H1 (cell line): Measurements from ENCODE around the gene WNT2. TPM values are rescaled to one million over a fixed set of nuclear protein-coding genes. Genes with fewer than 3 reads are reported as not detected.

ENCODE experiments used
- CTCF ChIA-PET: fragments of 300-600 bp; sonication (Branson Sonifier 250); formaldehyde crosslinking; loops from one replicate; lab custom pipeline; 2021; ENCODE audit not compliant: partially characterized antibody; lab: Charles Lee
- POLR2A ChIA-PET: fragments of 300-600 bp; sonication (Branson Sonifier 250); formaldehyde crosslinking; loops from one replicate; lab custom pipeline; 2021; ENCODE audit warnings: inconsistent platforms; ENCODE audit not compliant: partially characterized antibody; lab: Charles Lee
- DNase-seq, 2 experiments: peaks; one replicate each; pipeline versions ENCODE4 v3.0.0 to v3.0.0-alpha.2; 2010 to 2022; ENCODE audit warnings: low spot score in 2 of 2, low read depth in 1 of 2, mixed read lengths in 1 of 2
- FAIRE-seq: peaks from 2 replicates; lab custom pipeline; 2011; peaks lifted over from hg19 to GRCh38; lab: Jason Lieb, UNC
- H2AFZ ChIP-seq: 2 replicates; pipeline ENCODE4 v1.8.1; 2012; ENCODE audit warnings: low read length, inconsistent platforms
- H2AK5ac ChIP-seq: 2 replicates; pipeline ENCODE4 v1.6.1; 2013; ENCODE audit warnings: low read depth, low read length
- H2BK120ac ChIP-seq: replicated peaks from 2 replicates; pipeline ENCODE3; 2013; ENCODE audit warnings: low read depth, low read length, inconsistent platforms
- H2BK12ac ChIP-seq: 2 replicates; pipeline ENCODE4 v1.6.1; 2013; ENCODE audit warnings: low read depth, low read length
- H2BK15ac ChIP-seq: 2 replicates; pipeline ENCODE4 v1.6.1; 2013; ENCODE audit warnings: low read length
- H2BK20ac ChIP-seq: 2 replicates; pipeline ENCODE4 v1.6.1; 2013; ENCODE audit warnings: low read length
- H2BK5ac ChIP-seq: 2 replicates; pipeline ENCODE4 v1.6.1; 2013; ENCODE audit warnings: low read depth, low read length
- H3K14ac ChIP-seq: 2 replicates; pipeline ENCODE4 v1.6.1; 2013; ENCODE audit warnings: inconsistent platforms; ENCODE audit not compliant: insufficient read length
- H3K18ac ChIP-seq: 2 replicates; pipeline ENCODE4 v1.6.1; 2013; ENCODE audit warnings: low read length; ENCODE audit errors: extremely low read depth
- H3K23ac ChIP-seq: 2 replicates; pipeline ENCODE4 v1.6.1; 2013; ENCODE audit warnings: inconsistent platforms; ENCODE audit not compliant: insufficient read length
- H3K23me2 ChIP-seq: 2 replicates; pipeline ENCODE4 v1.6.1; 2013; ENCODE audit warnings: low read depth, low read length
- H3K27ac ChIP-seq: 2 replicates; pipeline ENCODE4 v1.6.1; 2011; ENCODE audit warnings: low read depth, low read length, inconsistent platforms
- H3K27me3 ChIP-seq, 4 experiments: replicated peaks in 1 of 4; 1 replicate in 1 of 4; 2 replicates in 3 of 4; pipeline versions ENCODE4 v1.6.1 to v1.8.1; 2011 to 2013; ENCODE audit warnings: low read length in 3 of 4, mild to moderate bottlenecking in 3 of 4, inconsistent platforms in 2 of 4, mixed read lengths in 2 of 4, moderate library complexity in 1 of 4; ENCODE audit not compliant: control insufficient read depth in 3 of 4, insufficient read depth in 3 of 4; ENCODE audit errors: extremely low read depth in 1 of 4
- H3K36me3 ChIP-seq, 4 experiments: 2 replicates each; pipeline versions ENCODE4 v1.6.1 to v1.8.1; 2011 to 2013; ENCODE audit warnings: mild to moderate bottlenecking in 4 of 4, low read length in 3 of 4, moderate library complexity in 2 of 4, control low read depth in 1 of 4, inconsistent platforms in 1 of 4; ENCODE audit not compliant: insufficient read depth in 4 of 4, control insufficient read depth in 2 of 4
- H3K4ac ChIP-seq: replicated peaks from 2 replicates; pipeline ENCODE3; 2013; ENCODE audit warnings: low read length, low read depth, mixed read lengths, inconsistent platforms; ENCODE audit not compliant: insufficient read length
- H3K4me1 ChIP-seq, 4 experiments: replicated peaks in 1 of 4; 1 replicate in 1 of 4; 2 replicates in 3 of 4; pipeline versions ENCODE4 v1.6.1 to v1.8.1; 2011 to 2013; ENCODE audit warnings: low read length in 3 of 4, inconsistent platforms in 2 of 4, mixed read lengths in 1 of 4; ENCODE audit not compliant: insufficient read depth in 4 of 4, control insufficient read depth in 3 of 4
- H3K4me2 ChIP-seq, 2 experiments: 2 replicates each; pipeline versions ENCODE4 v1.6.1 to v1.8.1; 2011 to 2013; ENCODE audit warnings: low read depth in 2 of 2, low read length in 2 of 2, control low read depth in 1 of 2, inconsistent platforms in 1 of 2, mild to moderate bottlenecking in 1 of 2; ENCODE audit not compliant: insufficient read depth in 1 of 2
- H3K4me3 ChIP-seq, 4 experiments: fragments of 200-600, 300-600 bp in 1 of 4; sonication (generic), shearing (Covaris generic), sonication (Bioruptor Twin) in 1 of 4; 2 replicates each; pipeline versions ENCODE4 v1.5.1 to v1.8.1; 2011 to 2016; ENCODE audit warnings: low read length in 4 of 4, low read depth in 3 of 4, control low read depth in 2 of 4, inconsistent platforms in 2 of 4, mild to moderate bottlenecking in 2 of 4, mixed read lengths in 1 of 4, moderate library complexity in 1 of 4; ENCODE audit not compliant: insufficient read depth in 2 of 4; ENCODE audit errors: extremely low read depth in 1 of 4
- H3K56ac ChIP-seq: replicated peaks from 2 replicates; pipeline ENCODE3; 2013; ENCODE audit warnings: low read depth, mild to moderate bottlenecking, mixed read lengths, low read length, inconsistent platforms; ENCODE audit not compliant: insufficient read length
- H3K79me1 ChIP-seq: 2 replicates; pipeline ENCODE4 v1.6.1; 2013; ENCODE audit warnings: low read depth, low read length, control low read depth
- H3K79me2 ChIP-seq, 2 experiments: 2 replicates each; pipeline versions ENCODE4 v1.6.1 to v1.8.1; 2012 to 2013; ENCODE audit warnings: low read length in 2 of 2, mild to moderate bottlenecking in 2 of 2, inconsistent platforms in 1 of 2; ENCODE audit not compliant: insufficient read depth in 2 of 2, control insufficient read depth in 1 of 2
- H3K9ac ChIP-seq, 4 experiments: replicated peaks in 1 of 4; 1 replicate in 1 of 4; 2 replicates in 3 of 4; pipeline versions ENCODE4 v1.6.1 to v1.8.1; 2011 to 2013; ENCODE audit warnings: low read depth in 3 of 4, low read length in 3 of 4, control low read depth in 2 of 4, mild to moderate bottlenecking in 2 of 4, moderate library complexity in 2 of 4, inconsistent platforms in 1 of 4; ENCODE audit errors: extremely low read depth in 1 of 4
- H3K9me3 ChIP-seq, 2 experiments: 2 replicates each; pipeline versions ENCODE4 v1.6.1 to v1.8.1; 2012 to 2013; ENCODE audit warnings: mild to moderate bottlenecking in 2 of 2, moderate library complexity in 2 of 2, control low read depth in 1 of 2, inconsistent platforms in 1 of 2, low read depth in 1 of 2, low read length in 1 of 2, mixed read lengths in 1 of 2; ENCODE audit not compliant: insufficient read depth in 2 of 2
- H4K20me1 ChIP-seq, 2 experiments: replicated peaks in 1 of 2; 2 replicates each; pipeline versions ENCODE3 to v1.8.1; 2011 to 2013; ENCODE audit warnings: inconsistent platforms in 2 of 2, low read length in 2 of 2, mild to moderate bottlenecking in 1 of 2; ENCODE audit not compliant: insufficient read depth in 2 of 2, control insufficient read depth in 1 of 2
- H4K5ac ChIP-seq: 2 replicates; pipeline ENCODE4 v1.6.1; 2013; ENCODE audit warnings: low read length, low read depth, mixed read lengths, inconsistent platforms; ENCODE audit not compliant: insufficient read length
- H4K8ac ChIP-seq: 2 replicates; pipeline ENCODE4 v1.8.0; 2013; ENCODE audit warnings: mild to moderate bottlenecking, moderate library complexity, low read length, inconsistent platforms; ENCODE audit not compliant: insufficient read depth; ENCODE audit errors: extremely low read depth
- H4K91ac ChIP-seq: replicated peaks from 2 replicates; pipeline ENCODE3; 2013; ENCODE audit warnings: low read length, mixed read lengths, inconsistent platforms; ENCODE audit not compliant: insufficient read length
- ASH2L ChIP-seq: fragments of 200-600, 300-600 bp; sonication (generic); IDR thresholded peaks from one replicate; pipeline ENCODE4 v1.7.1; 2017; ENCODE audit warnings: low read length
- EGR1 ChIP-seq: IDR thresholded peaks from 2 replicates; pipeline ENCODE4 v1.6.1; 2011; ENCODE audit warnings: low read depth, low read length, borderline replicate concordance
- GTF2F1 ChIP-seq: IDR thresholded peaks from 2 replicates; pipeline ENCODE4 v1.6.1; 2012; ENCODE audit warnings: low read depth, low read length, improper control_type of control experiment, borderline replicate concordance
- NRF1 ChIP-seq: IDR thresholded peaks from 2 replicates; pipeline ENCODE4 v1.6.1; 2011; ENCODE audit warnings: mild to moderate bottlenecking, low read depth, low read length, improper control_type of control experiment
- SRF ChIP-seq: IDR thresholded peaks from 2 replicates; pipeline ENCODE4 v1.6.1; 2011; ENCODE audit warnings: mild to moderate bottlenecking, low read depth, low read length, moderate library complexity
- TAF1 ChIP-seq: IDR thresholded peaks from 2 replicates; pipeline ENCODE4 v1.6.1; 2011; ENCODE audit warnings: mild to moderate bottlenecking, low read depth, low read length
- WGBS, 2 experiments: shearing (Covaris generic) in 1 of 2; methylation state at CpG; one replicate each; pipeline versions ENCODE4 v1.1.6 to v1.1.7; 2013 to 2015; ENCODE audit warnings: low lambda C conversion rate in 2 of 2, mixed read lengths in 2 of 2, inconsistent platforms in 1 of 2, low coverage in 1 of 2, missing lambda C conversion rate in 1 of 2; ENCODE audit not compliant: insufficient replicate concordance in 2 of 2, insufficient coverage in 1 of 2, insufficient read length in 1 of 2; ENCODE audit errors: extremely low coverage in 1 of 2, missing lambda C conversion rate in 1 of 2; 5-methylcytosine and 5-hydroxymethylcytosine counted together
- polyA plus RNA-seq, 7 experiments: library from polyadenylated mRNA; depleted of rRNA in 3 of 7; stranded (reverse) in 5 of 7; unstranded in 2 of 7; fragments of >200 nt in 5 of 7; fragments of 200-250 nt in 2 of 7; gene quantifications; 1 replicate in 5 of 7; 2 replicates in 1 of 7; 4 replicates in 1 of 7; pipeline versions ENCODE4 v1.2.1 to v1.2.3, GENCODE V29; 2011 to 2013; ENCODE audit warnings: missing spikeins in 2 of 7, mixed read lengths in 2 of 7
- total RNA-seq: library from RNA; stranded (reverse); fragmentation: NEBNext Ultra II Directional; extraction: Animal tissue kit (Norgen Biotek cat#: 25700); gene quantifications from 2 replicates; pipeline ENCODE4 v1.2.1, GENCODE V29; 2021

WNT2 gene
- total and polyA plus RNA-seq, 2 of the 8 experiments (the other 6 are each of a cell fraction or from before 2014, with no cell fraction given): not detected

DNA sequence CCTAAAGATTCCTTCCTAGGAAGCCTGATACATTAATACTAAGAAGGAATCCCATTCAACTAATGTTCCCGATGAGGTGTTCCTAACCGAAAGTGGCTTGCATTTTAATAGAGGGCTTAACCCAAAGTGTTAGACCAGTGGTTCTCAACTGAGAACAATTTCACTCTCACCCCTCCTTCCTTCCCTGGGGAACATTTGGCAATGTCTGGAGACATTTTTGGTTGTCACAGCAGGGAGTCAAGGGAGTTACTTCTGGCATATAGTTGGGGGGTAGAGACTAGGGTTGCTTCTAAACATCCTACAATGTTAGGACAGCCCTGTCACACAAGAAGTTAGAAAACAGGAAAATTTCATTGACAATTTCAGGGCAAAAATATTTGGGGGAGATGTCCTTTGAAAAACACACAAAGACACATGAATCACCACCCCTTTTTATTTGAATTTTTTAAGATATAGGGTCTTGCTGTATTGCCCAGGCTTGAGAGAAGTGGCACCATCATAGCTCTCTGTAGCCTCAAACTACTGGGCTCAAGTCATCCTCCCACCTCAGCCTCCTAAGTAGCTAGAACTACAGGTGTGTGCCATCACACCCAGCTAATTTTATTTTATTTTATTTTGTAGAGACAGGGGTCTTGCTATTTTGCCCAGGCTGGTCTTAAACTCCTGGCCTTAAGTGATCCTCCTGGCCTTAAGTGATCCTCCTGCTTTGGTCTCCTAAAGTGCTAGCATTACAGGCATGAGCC, 50.7 kb downstream of the WNT2 start:
- Histone ChIP-seq H3K79me1 (no peaks in the 10 kb centered on the region), H2BK5ac (no peak overlapping the region), H2BK20ac (no peak overlapping the region), H3K56ac (no peak overlapping the region), H3K9me3 (no peaks in the 10 kb centered on the region), H2BK15ac (no peak overlapping the region), H2BK12ac (no peak overlapping the region), H3K4me1 (no peaks in the 10 kb centered on the region), H3K79me2 (no peaks in the 10 kb centered on the region), H3K9ac (no peak overlapping the region)
- WGBS, 2 experiments: 71% methylated on average over 2 of the region's 2 CpGs; no CpG with 5 or more reads in 1 of the 2 experiments
- POLR2A ChIA-PET: no interaction called here
- TF ChIP-seq TAF1 (no peak), SRF (no peak), ASH2L (no peak), EGR1 (no peak), NRF1 (no peak), GTF2F1 (no peak)
- TF ChIP-seq, all 59 proteins: peak for 0
- no peaks in the 10 kb centered on the region for H4K20me1 ChIP-seq
- no peak overlapping the region for H4K8ac ChIP-seq
- no peak overlapping the region for H4K5ac ChIP-seq
- CTCF ChIA-PET: interaction anchor here (0.7 to 2.6 kb wide), 2 partner anchors 20 to 62 kb away, joined by 3 to 9 read pairs; no protein-coding TSS in a partner anchor
- no peak overlapping the region for H3K4me3 ChIP-seq
- DNase-seq (no peak), FAIRE-seq (no peak)
- H3K23me2 ChIP-seq: no peaks in the 10 kb centered on the region
- no peak overlapping the region for H3K4ac ChIP-seq
- no peak overlapping the region for H3K18ac ChIP-seq
- H3K27me3 ChIP-seq: no peaks in the 10 kb centered on the region
- no peak overlapping the region for H4K91ac ChIP-seq
- no peak overlapping the region for H3K23ac ChIP-seq
- H3K36me3 ChIP-seq: no peaks in the 10 kb centered on the region
- H2AFZ ChIP-seq: no peak overlapping the region
- H3K4me2 ChIP-seq: no peak overlapping the region
- no peak overlapping the region for H2BK120ac ChIP-seq
- no peak overlapping the region for H2AK5ac ChIP-seq
- H3K27ac ChIP-seq: no peak overlapping the region
- no peak overlapping the region for H3K14ac ChIP-seq
